Pancreas (tissue), 10 donors: ENCODE measurements around the gene DUSP7. TPM values are rescaled to one million over a fixed set of nuclear protein-coding genes. Genes with fewer than 3 reads are reported as not detected.
A peak's percentile ranks its signal among the peaks of the same experiment; 100 is the strongest.

ENCODE experiments used
- ATAC-seq, 4 donors: fragments of 200-7000 bp; cut with Tn5 transposase; one replicate each; pipeline versions ENCODE4 v1.8.0 to v1.9.1; 2020; ENCODE audit warnings: mild to moderate bottlenecking in 4 of 4, moderate library complexity in 4 of 4
- DNase-seq, 6 donors: peaks; one replicate each; pipeline ENCODE4 v3.0.0-alpha.2; 2020
- FAIRE-seq: peaks from 2 replicates; lab custom pipeline; 2012; peaks lifted over from hg19 to GRCh38; lab: Jason Lieb, UNC
- H3K27ac ChIP-seq, 4 donors: fragments of 200-600 bp; sonication (generic); 1 replicate in 3 of 4; 2 replicates in 1 of 4; pipeline versions ENCODE4 v1.5.0 to v1.8.0; 2020
- H3K27me3 ChIP-seq, 4 donors: fragments of 200-600 bp; one replicate each; pipeline ENCODE4 v1.8.0; 2021
- H3K36me3 ChIP-seq, 3 donors: fragments of 200-600 bp; sonication (generic) in 1 of 3; one replicate each; pipeline versions ENCODE4 v1.5.0 to v1.8.0; 2020 to 2021
- H3K4me1 ChIP-seq, 3 donors: fragments of 200-600 bp; one replicate each; pipeline ENCODE4 v1.8.0; 2021
- H3K4me3 ChIP-seq, 4 donors: fragments of 200-600 bp; sonication (generic) in 2 of 4; one replicate each; pipeline versions ENCODE4 v1.5.0 to v1.8.0; 2020 to 2021
- H3K9me3 ChIP-seq, 4 donors: fragments of 200-600 bp; one replicate each; pipeline ENCODE4 v1.8.0; 2021
- WGBS, 2 donors: extraction: QIAGEN DNeasy Blood & Tissue Kit; methylation state at CpG; one replicate each; pipeline ENCODE4 v1.1.7; 2013; 5-methylcytosine and 5-hydroxymethylcytosine counted together
- intact Hi-C, 3 donors: fragments of 100-400 bp; cut with DNase I; formaldehyde crosslinking; loops; one replicate each; pipeline versions ENCODE4 v1.11.1 to v1.14.2; 2022
- polyA plus RNA-seq, 2 donors: library from polyadenylated mRNA; stranded (reverse); fragments of 200-250 nt; gene quantifications; one replicate each; pipeline ENCODE4 v1.2.3, GENCODE V29; 2013
- total RNA-seq, 6 donors: library from RNA; stranded (reverse); fragmentation: NEBNext Ultra II Directional in 4 of 6; extraction: Animal tissue kit (Norgen Biotek cat#: 25700) in 4 of 6; gene quantifications; one replicate each; pipeline versions ENCODE4 v1.2.1 to v1.2.4, GENCODE V29; 2021 to 2023
- TF ChIP-seq, protein P1 (sequence below), 4 donors: fragments of 200-600 bp; sonication (generic) in 3 of 4; IDR thresholded peaks; one replicate each; pipeline versions ENCODE4 v1.5.0 to v1.8.0; 2021; ENCODE audit warnings: antibody characterized with exemption in 4 of 4
- donor health status: healthy with polysubstance abuse.
- donor health status: DM: no; HTN: no; CAD: no; lungs with moderate emphysema.
- donor health status: DM: no; HTN: no; CAD: no.
- donor health status: control.
- donor health status: control.
- donor health status: Bipolar disorder and iron deficiency.
- donor health status: DM: yes; HTN: yes; CAD: no.
- donor health status: DM: no; HTN: no; CAD: no.
- donor health status: DM: no; HTN: no; CAD: no.
- donor health status: DM: yes; HTN: yes; CAD: no.

DUSP7 gene
- total and polyA plus RNA-seq, 8 donors = 2.6 to 7.6 (median 4.6) TPM

DNA sequence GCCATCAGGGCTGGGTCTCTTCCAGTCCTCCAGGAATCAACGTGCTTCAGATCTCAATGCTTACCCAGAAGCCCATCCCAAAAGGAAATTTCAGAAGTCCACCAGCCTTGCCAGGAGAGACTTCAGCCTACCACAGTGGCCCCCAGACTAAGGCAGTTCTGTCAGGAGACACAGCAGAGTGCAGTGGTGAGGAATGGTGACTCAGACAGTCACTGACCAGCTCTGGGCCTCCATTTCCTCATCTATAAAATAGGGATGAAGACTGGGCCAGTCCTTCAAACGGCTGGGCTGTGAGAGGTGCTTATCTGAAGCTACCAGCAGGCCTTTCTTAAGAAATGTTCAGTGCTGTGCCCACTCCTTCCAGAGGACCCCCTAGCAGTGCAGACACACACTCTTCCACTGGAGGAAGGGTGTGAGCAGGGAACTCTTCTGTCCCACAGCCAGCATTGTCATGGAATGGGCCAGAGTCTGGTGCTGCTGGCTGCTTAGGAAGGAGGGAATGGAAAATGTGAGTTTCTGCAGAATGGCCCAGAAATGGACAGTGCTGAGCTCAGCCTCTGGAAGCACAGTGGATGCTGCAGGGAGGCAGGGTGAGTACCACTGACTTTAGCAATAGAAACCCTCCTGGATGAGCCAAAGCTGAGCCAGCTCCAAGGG lies 41.6 kb upstream of the DUSP7 start:
- TF ChIP-seq, protein P1, sequence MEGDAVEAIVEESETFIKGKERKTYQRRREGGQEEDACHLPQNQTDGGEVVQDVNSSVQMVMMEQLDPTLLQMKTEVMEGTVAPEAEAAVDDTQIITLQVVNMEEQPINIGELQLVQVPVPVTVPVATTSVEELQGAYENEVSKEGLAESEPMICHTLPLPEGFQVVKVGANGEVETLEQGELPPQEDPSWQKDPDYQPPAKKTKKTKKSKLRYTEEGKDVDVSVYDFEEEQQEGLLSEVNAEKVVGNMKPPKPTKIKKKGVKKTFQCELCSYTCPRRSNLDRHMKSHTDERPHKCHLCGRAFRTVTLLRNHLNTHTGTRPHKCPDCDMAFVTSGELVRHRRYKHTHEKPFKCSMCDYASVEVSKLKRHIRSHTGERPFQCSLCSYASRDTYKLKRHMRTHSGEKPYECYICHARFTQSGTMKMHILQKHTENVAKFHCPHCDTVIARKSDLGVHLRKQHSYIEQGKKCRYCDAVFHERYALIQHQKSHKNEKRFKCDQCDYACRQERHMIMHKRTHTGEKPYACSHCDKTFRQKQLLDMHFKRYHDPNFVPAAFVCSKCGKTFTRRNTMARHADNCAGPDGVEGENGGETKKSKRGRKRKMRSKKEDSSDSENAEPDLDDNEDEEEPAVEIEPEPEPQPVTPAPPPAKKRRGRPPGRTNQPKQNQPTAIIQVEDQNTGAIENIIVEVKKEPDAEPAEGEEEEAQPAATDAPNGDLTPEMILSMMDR (IDR thresholded peaks at IDR 0.05) = no peak
- Histone ChIP-seq H3K4me1 (no peaks in the 10 kb centered on the region), H3K27me3 (no peaks in the 10 kb centered on the region), H3K27ac (no peak overlapping the region), H3K36me3 (no peaks in the 10 kb centered on the region), H3K4me3 (no peak overlapping the region), H3K9me3 (no peaks in the 10 kb centered on the region)
- DNase-seq = no peak
- no peak for FAIRE-seq
- ATAC-seq = no peak
- intact Hi-C loops = no loop called here
- 79 to 90% methylated on average over 2 of the region's 2 CpGs for WGBS, 2 donors

DNA sequence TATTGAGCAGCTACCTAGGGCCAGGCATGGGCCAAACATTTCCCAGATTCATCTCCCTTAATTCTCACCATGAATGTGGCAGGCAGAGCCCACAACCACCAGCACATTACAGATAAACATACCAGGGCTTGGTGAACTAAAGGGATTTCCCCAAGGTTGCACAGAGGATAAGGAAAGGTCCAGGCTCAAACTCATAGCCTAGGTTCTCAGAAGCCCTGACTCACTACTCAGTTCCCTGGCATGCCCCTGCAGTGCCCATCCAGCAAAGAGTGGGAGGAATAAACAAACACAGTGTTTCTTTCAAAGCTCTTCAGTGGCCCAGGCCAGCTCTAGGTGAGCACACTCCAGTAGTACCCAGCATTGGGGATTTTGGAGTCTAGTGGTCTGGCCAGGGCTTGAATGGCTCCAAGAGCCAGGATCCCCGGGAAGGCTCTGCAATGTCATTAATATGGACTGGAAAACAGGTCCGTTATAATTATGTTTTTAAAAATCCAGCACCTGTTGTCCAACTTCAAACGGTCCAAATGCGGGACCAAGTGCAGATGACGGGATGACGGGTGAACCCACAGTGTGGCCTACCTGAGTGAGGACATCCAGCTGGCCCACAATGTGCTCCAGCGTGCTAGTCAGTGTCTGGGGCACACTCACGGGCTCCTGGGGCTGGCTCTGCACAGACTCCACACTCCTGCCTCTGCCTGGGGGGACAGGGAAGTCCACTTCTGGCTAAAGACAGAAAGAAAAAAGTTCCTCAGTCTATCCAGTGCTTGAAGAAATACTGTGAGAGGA lies 39.8 kb upstream of the DUSP7 start:
- no peak overlapping the region for H3K4me3 ChIP-seq
- TF ChIP-seq, protein P1 (IDR thresholded peaks at IDR 0.05) = no peak
- FAIRE-seq (no peak), DNase-seq (no peak), ATAC-seq (peak in 1 of 4 donors; percentile 20)
- no peaks in the 10 kb centered on the region for H3K36me3 ChIP-seq
- 92 to 93% methylated on average over 8 of the region's 8 CpGs for WGBS, 2 donors
- H3K4me1 ChIP-seq = no peaks in the 10 kb centered on the region
- H3K27me3 ChIP-seq = no peaks in the 10 kb centered on the region
- intact Hi-C loops = no loop called here
- no peaks in the 10 kb centered on the region for H3K9me3 ChIP-seq
- no peak overlapping the region for H3K27ac ChIP-seq

DNA sequence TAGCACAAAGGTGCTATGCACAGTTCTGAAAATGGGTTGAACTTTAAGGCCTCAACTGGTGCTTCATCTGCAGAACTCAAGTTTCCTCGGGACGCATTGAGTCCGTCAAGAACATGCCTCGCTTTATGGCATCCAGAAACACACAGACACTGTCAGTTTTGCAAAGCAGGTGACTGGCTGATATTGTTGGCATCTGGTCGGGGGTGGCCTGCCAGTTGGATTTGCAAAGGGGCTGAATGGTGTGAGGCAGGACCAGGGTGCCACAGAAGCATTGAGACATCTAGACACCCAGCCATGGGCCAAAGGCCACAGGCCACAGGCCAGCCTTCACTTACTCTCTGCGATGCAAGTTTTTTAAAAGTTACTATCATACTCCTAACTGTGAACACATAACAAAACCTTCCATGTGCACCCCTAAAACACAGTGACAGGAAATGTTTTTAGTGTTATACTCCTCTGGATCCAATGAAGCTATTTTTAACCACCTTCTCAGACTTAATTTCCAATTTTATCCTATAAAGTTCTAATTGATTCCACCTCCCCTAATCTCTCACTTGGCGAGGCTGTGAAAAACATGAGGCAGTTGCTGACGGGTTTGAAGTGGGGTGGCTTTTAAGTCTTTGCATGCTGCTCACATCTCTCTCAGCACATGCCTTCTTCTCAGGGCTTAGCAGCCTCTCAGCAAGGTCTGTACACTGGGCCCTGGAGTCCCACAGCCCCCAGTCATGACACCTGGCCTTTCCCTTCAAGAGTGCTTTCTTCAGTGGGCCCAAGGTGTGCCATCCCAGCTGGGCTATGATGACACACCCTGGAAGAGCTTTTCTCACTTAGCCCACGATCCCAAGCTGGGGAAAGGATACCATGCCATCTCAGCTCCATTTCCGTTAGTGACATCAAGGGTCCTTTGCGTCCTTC lies 38.5 kb upstream of the DUSP7 start:
- 95% methylated on average over 11 of the region's 11 CpGs for WGBS, 2 donors
- H3K9me3 ChIP-seq = no peaks in the 10 kb centered on the region
- intact Hi-C loops = no loop called here
- no peak overlapping the region for H3K27ac ChIP-seq
- ATAC-seq (no peak), FAIRE-seq (no peak), DNase-seq (peak in 1 of 6 donors; percentile 3)
- no peaks in the 10 kb centered on the region for H3K4me1 ChIP-seq
- no peaks in the 10 kb centered on the region for H3K36me3 ChIP-seq
- TF ChIP-seq, protein P1 (IDR thresholded peaks at IDR 0.05) = no peak
- no peak overlapping the region for H3K4me3 ChIP-seq
- H3K27me3 ChIP-seq = no peaks in the 10 kb centered on the region

GRCh38 chr3:52093756-52094545 lies 37.6 kb upstream of the DUSP7 start:
- TF ChIP-seq, protein P1 (IDR thresholded peaks at IDR 0.05) = no peak
- WGBS, 2 donors = 94 to 100% methylated on average over 7 of the region's 7 CpGs
- DNase-seq (peak in 2 of 6 donors; percentile 16 to 48), FAIRE-seq (no peak), ATAC-seq (no peak)
- Histone ChIP-seq H3K27me3 (no peaks in the 10 kb centered on the region), H3K36me3 (no peaks in the 10 kb centered on the region), H3K4me1 (no peaks in the 10 kb centered on the region), H3K4me3 (no peak overlapping the region), H3K27ac (no peak overlapping the region), H3K9me3 (no peaks in the 10 kb centered on the region)
- intact Hi-C loops = no loop called here
